H9 (cell line): ENCODE results near the gene MAP2K2. TPM values are rescaled to one million over a fixed set of nuclear protein-coding genes. Genes with fewer than 3 reads are reported as not detected.

Source experiments
- DNase-seq: peaks from one replicate; pipeline ENCODE4 v3.0.0-alpha.2; 2017
- H2AFZ ChIP-seq: one replicate; pipeline ENCODE4 v1.6.1; 2013; ENCODE audit warnings: mild to moderate bottlenecking, low read length, control low read depth, moderate library complexity
- H2AK5ac ChIP-seq: 2 replicates; pipeline ENCODE4 v1.6.1; 2013; ENCODE audit warnings: low read length, control low read depth, mixed read lengths; ENCODE audit not compliant: insufficient read length
- H2BK120ac ChIP-seq: one replicate; pipeline ENCODE4 v1.6.1; 2013; ENCODE audit warnings: low read depth, mild to moderate bottlenecking, low read length, control low read depth, inconsistent platforms; ENCODE audit not compliant: poor library complexity, severe bottlenecking
- H2BK12ac ChIP-seq: 2 replicates; pipeline ENCODE4 v1.6.1; 2013; ENCODE audit warnings: low read length, control low read depth, mixed read lengths, low read depth; ENCODE audit not compliant: insufficient read length
- H2BK15ac ChIP-seq: 2 replicates; pipeline ENCODE4 v1.6.1; 2013; ENCODE audit warnings: low read depth, low read length, control low read depth
- H2BK20ac ChIP-seq: one replicate; pipeline ENCODE4 v1.6.1; 2013; ENCODE audit warnings: low read depth, mild to moderate bottlenecking, low read length, control low read depth, inconsistent platforms; ENCODE audit not compliant: poor library complexity, severe bottlenecking
- H2BK5ac ChIP-seq: 2 replicates; pipeline ENCODE4 v1.6.1; 2013; ENCODE audit warnings: low read length, control low read depth, mixed read lengths; ENCODE audit not compliant: insufficient read length
- H3K14ac ChIP-seq: 2 replicates; pipeline ENCODE4 v1.6.1; 2013; ENCODE audit warnings: low read length, control low read depth; ENCODE audit not compliant: insufficient read depth
- H3K18ac ChIP-seq: 2 replicates; pipeline ENCODE4 v1.6.1; 2013; ENCODE audit warnings: low read depth, mild to moderate bottlenecking, mixed read lengths, low read length, control low read depth; ENCODE audit not compliant: insufficient read length
- H3K23ac ChIP-seq: 2 replicates; pipeline ENCODE4 v1.6.1; 2013; ENCODE audit warnings: low read length, control low read depth, mixed read lengths, low read depth; ENCODE audit not compliant: insufficient read length
- H3K23me2 ChIP-seq: 2 replicates; pipeline ENCODE4 v1.6.1; 2013; ENCODE audit warnings: low read depth, mild to moderate bottlenecking, mixed read lengths, low read length, control low read depth; ENCODE audit not compliant: insufficient read length, poor library complexity, severe bottlenecking
- H3K27ac ChIP-seq: 2 replicates; pipeline ENCODE4 v1.5.1; 2013; ENCODE audit warnings: low read length, control low read depth, mixed read lengths, low read depth; ENCODE audit not compliant: insufficient read length
- H3K27me3 ChIP-seq: 2 replicates; pipeline ENCODE4 v1.6.1; 2013; ENCODE audit warnings: low read length, control low read depth, inconsistent platforms; ENCODE audit not compliant: insufficient read depth
- H3K4ac ChIP-seq: 2 replicates; pipeline ENCODE4 v1.6.1; 2013; ENCODE audit warnings: low read depth, mild to moderate bottlenecking, control low read depth, inconsistent platforms, low read length, moderate library complexity
- H3K4me1 ChIP-seq: 2 replicates; pipeline ENCODE4 v1.6.1; 2013; ENCODE audit warnings: low read length, control low read depth, inconsistent platforms; ENCODE audit not compliant: insufficient read depth
- H3K4me2 ChIP-seq: 2 replicates; pipeline ENCODE4 v1.6.1; 2013; ENCODE audit warnings: low read length, control low read depth, mixed read lengths; ENCODE audit not compliant: insufficient read length, insufficient read depth
- H3K56ac ChIP-seq: 2 replicates; pipeline ENCODE4 v1.6.1; 2013; ENCODE audit warnings: low read depth, mild to moderate bottlenecking, mixed read lengths, low read length, control low read depth; ENCODE audit not compliant: insufficient read length
- H3K79me1 ChIP-seq: 2 replicates; pipeline ENCODE4 v1.6.1; 2013; ENCODE audit warnings: low read depth, mild to moderate bottlenecking, moderate library complexity, low read length, control low read depth, inconsistent platforms; ENCODE audit not compliant: insufficient read depth, poor library complexity, severe bottlenecking
- H3K79me2 ChIP-seq: 2 replicates; pipeline ENCODE4 v1.6.1; 2013; ENCODE audit warnings: low read length, control low read depth, inconsistent platforms; ENCODE audit not compliant: insufficient read depth
- H3K9ac ChIP-seq: 2 replicates; pipeline ENCODE4 v1.6.1; 2013; ENCODE audit warnings: low read length, control low read depth, mixed read lengths; ENCODE audit not compliant: insufficient read length; ENCODE audit errors: extremely low read depth
- H3K9me3 ChIP-seq: one replicate; pipeline ENCODE4 v1.6.1; 2013; ENCODE audit warnings: low read depth, low read length, inconsistent platforms; ENCODE audit not compliant: control insufficient read depth
- H3T11ph ChIP-seq: one replicate; pipeline ENCODE4 v1.6.1; 2013; ENCODE audit warnings: mild to moderate bottlenecking, low read length, control low read depth, inconsistent platforms
- H4K20me1 ChIP-seq: one replicate; pipeline ENCODE4 v1.6.1; 2013; ENCODE audit not compliant: control insufficient read depth, insufficient read length, insufficient read depth
- H4K5ac ChIP-seq: 2 replicates; pipeline ENCODE4 v1.6.1; 2013; ENCODE audit warnings: low read depth, mild to moderate bottlenecking, mixed read lengths, low read length, control low read depth; ENCODE audit not compliant: insufficient read length
- H4K8ac ChIP-seq: replicated peaks from 2 replicates; pipeline ENCODE4 v1.6.1; 2013; ENCODE audit warnings: low read length, control low read depth, mixed read lengths, low read depth; ENCODE audit not compliant: insufficient read length
- H4K91ac ChIP-seq: 2 replicates; pipeline ENCODE4 v1.6.1; 2013; ENCODE audit warnings: low read depth, mild to moderate bottlenecking, moderate library complexity, mixed read lengths, low read length, control low read depth; ENCODE audit not compliant: insufficient read length
- H3K27ac Mint-ChIP-seq, 3 experiments: 2 replicates in 2 of 3; 3 replicates in 1 of 3; pipeline ENCODE4 v1.8.0; 2020 to 2021; ENCODE audit warnings: mixed read lengths in 3 of 3, mild to moderate bottlenecking in 1 of 3, moderate library complexity in 1 of 3
- H3K27me3 Mint-ChIP-seq: 2 replicates; pipeline ENCODE4 v1.8.0; 2021; ENCODE audit warnings: low read depth, mild to moderate bottlenecking, moderate library complexity, mixed read lengths
- H3K36me3 Mint-ChIP-seq, 3 experiments: 2 replicates in 2 of 3; 3 replicates in 1 of 3; pipeline ENCODE4 v1.8.0; 2020 to 2021; ENCODE audit warnings: low read depth in 3 of 3, mixed read lengths in 3 of 3; ENCODE audit not compliant: insufficient read depth in 1 of 3
- H3K4me1 Mint-ChIP-seq, 2 experiments: 2 replicates each; pipeline ENCODE4 v1.8.0; 2020; ENCODE audit warnings: mixed read lengths in 2 of 2
- H3K4me3 Mint-ChIP-seq, 2 experiments: 2 replicates in 1 of 2; 3 replicates in 1 of 2; pipeline ENCODE4 v1.8.0; 2020 to 2021; ENCODE audit warnings: mild to moderate bottlenecking in 2 of 2, mixed read lengths in 2 of 2, moderate library complexity in 1 of 2
- H3K9me3 Mint-ChIP-seq, 2 experiments: 2 replicates in 1 of 2; 3 replicates in 1 of 2; pipeline ENCODE4 v1.8.0; 2020; ENCODE audit warnings: mild to moderate bottlenecking in 2 of 2, mixed read lengths in 2 of 2, moderate library complexity in 1 of 2
- WGBS: extraction: QIAGEN DNeasy Blood & Tissue Kit; methylation state at CpG from one replicate; pipeline ENCODE4 v1.1.7; 2013; ENCODE audit warnings: missing lambda C conversion rate, low lambda C conversion rate, mixed read lengths; ENCODE audit not compliant: insufficient read length; ENCODE audit errors: extremely low coverage; 5-methylcytosine and 5-hydroxymethylcytosine counted together
- total RNA-seq: library from RNA; stranded (reverse); gene quantifications from 2 replicates; pipeline ENCODE4 v1.2.1, GENCODE V29; 2021
- TF ChIP-seq, protein P1 (sequence below): fragments of 200-600 bp; sonication (generic); conservative IDR thresholded peaks from 3 replicates; pipeline ENCODE4 v1.8.0; 2021; ENCODE audit warnings: antibody characterized with exemption, mild to moderate bottlenecking

The MAP2K2 gene
- total RNA-seq, 1 experiment from 2014 or later: 167 TPM

DNA sequence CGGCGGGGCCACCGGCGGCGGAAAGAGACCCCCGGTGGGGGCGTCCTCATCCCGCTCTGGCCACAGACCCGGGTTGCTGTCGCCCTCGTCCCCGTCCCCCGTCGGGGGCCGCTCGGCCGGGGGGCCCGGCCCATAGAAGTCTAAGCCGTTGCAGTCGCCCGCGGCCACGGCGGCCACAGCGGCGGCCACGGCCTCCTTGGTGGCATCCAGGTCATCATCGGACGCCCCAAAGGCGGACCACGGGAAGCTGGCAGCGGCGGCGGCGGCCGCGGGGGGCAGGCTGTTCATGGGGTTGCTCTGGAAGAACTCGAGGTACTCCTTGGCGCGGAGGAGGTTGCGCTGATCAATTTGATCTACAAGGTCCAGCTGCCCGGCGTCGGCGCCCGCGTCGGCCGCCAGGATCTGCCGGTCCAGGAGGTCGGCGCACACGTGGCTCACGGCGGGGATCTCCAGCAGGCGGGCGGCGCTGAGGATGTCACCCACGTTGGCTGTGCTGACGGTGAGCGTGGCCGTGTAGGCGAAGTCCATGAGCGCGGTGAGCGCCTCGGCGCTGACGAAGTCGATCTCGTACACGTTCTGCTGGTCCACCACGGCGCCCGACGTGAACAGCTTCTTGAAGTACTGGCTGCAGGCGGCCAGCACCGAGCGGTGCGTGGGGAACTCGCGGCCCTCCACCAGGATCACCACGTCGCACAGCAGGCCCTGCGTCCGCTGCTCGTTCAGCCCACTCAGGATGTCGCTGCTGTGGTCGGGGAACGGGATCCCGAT lies 69.3 kb downstream of the MAP2K2 start:
- Histone ChIP-seq H3K4me1 (no peaks in the 10 kb centered on the region; the same call in 1 of the 2 replicates), H4K91ac (no peak overlapping the region), H3K27me3 (no peaks in the 10 kb centered on the region), H4K5ac (no peak overlapping the region), H4K20me1 (peaks cover 4% of the 10 kb centered on the region), H3K4ac (no peak overlapping the region), H3K23ac (no peak overlapping the region), H3K79me2 (peaks cover 17% of the 10 kb centered on the region; the same call in 1 of the 2 replicates), H2BK5ac (no peak overlapping the region), H2AFZ (no peak overlapping the region), H3K56ac (no peak overlapping the region), H4K8ac (no peak overlapping the region), H3K79me1 (peaks cover 8% of the 10 kb centered on the region), H2BK15ac (no peak overlapping the region), H2BK20ac (no peak overlapping the region), H2BK120ac (no peak overlapping the region), H3K23me2 (no peaks in the 10 kb centered on the region), H3K9ac (no peak overlapping the region), H2AK5ac (no peak overlapping the region), H3K4me2 (no peak overlapping the region), H3K9me3 (no peaks in the 10 kb centered on the region), H2BK12ac (no peak overlapping the region), H3K14ac (no peak overlapping the region), H3K18ac (no peak overlapping the region), H3K27ac (no peak overlapping the region), H3T11ph (no peak overlapping the region)
- H3K9me3 Mint-ChIP-seq: no peaks in the 10 kb centered on the region
- DNase-seq: no peak
- H3K4me3 Mint-ChIP-seq: no peak overlapping the region
- H3K4me1 Mint-ChIP-seq: peaks cover 3 to 9% of the 10 kb centered on the region in 2 experiments
- H3K27me3 Mint-ChIP-seq: no peaks in the 10 kb centered on the region
- H3K36me3 Mint-ChIP-seq: peaks cover 26 to 46% (median 45%) of the 10 kb centered on the region in 3 experiments
- WGBS: no CpG with 5 or more reads among the region's 91 CpGs
- no peak overlapping the region for H3K27ac Mint-ChIP-seq
- TF ChIP-seq, protein P1, sequence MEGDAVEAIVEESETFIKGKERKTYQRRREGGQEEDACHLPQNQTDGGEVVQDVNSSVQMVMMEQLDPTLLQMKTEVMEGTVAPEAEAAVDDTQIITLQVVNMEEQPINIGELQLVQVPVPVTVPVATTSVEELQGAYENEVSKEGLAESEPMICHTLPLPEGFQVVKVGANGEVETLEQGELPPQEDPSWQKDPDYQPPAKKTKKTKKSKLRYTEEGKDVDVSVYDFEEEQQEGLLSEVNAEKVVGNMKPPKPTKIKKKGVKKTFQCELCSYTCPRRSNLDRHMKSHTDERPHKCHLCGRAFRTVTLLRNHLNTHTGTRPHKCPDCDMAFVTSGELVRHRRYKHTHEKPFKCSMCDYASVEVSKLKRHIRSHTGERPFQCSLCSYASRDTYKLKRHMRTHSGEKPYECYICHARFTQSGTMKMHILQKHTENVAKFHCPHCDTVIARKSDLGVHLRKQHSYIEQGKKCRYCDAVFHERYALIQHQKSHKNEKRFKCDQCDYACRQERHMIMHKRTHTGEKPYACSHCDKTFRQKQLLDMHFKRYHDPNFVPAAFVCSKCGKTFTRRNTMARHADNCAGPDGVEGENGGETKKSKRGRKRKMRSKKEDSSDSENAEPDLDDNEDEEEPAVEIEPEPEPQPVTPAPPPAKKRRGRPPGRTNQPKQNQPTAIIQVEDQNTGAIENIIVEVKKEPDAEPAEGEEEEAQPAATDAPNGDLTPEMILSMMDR: no peak
